Karpas-422 (cell line): ENCODE data around the gene VRTN. TPM values are rescaled to one million over a fixed set of nuclear protein-coding genes. Genes with fewer than 3 reads are reported as not detected.
A peak's percentile ranks its signal among the peaks of the same experiment; 100 is the strongest.

ENCODE experiments used
- DNase-seq: peaks from one replicate; pipeline ENCODE4 v3.0.0-alpha.2; 2015
- H2AFZ ChIP-seq: fragments of 200-600 bp; sonication (generic); 2 replicates; pipeline ENCODE4 v1.6.1; 2014; ENCODE audit warnings: antibody characterized with exemption, low read length, mixed read lengths
- H3K27ac ChIP-seq: fragments of 200-600 bp; sonication (generic); 2 replicates; pipeline ENCODE4 v1.5.1; 2014; ENCODE audit warnings: mild to moderate bottlenecking, low read length, moderate library complexity
- H3K27me3 ChIP-seq: fragments of 200-600 bp; sonication (generic); 2 replicates; pipeline ENCODE4 v1.6.1; 2014; ENCODE audit warnings: low read length, mixed read lengths
- H3K36me3 ChIP-seq: fragments of 200-600 bp; sonication (generic); 2 replicates; pipeline ENCODE4 v1.6.1; 2014; ENCODE audit warnings: low read length, mixed read lengths; ENCODE audit not compliant: insufficient read depth
- H3K4me1 ChIP-seq: fragments of 200-600 bp; sonication (generic); 2 replicates; pipeline ENCODE4 v1.6.1; 2014; ENCODE audit warnings: mild to moderate bottlenecking, low read length, mixed read lengths
- H3K4me2 ChIP-seq: fragments of 200-600 bp; sonication (generic); 2 replicates; pipeline ENCODE4 v1.6.1; 2014; ENCODE audit warnings: low read length, low read depth, mild to moderate bottlenecking; ENCODE audit not compliant: poor library complexity, severe bottlenecking
- H3K4me3 ChIP-seq: fragments of 200-600 bp; sonication (generic); 2 replicates; pipeline ENCODE4 v1.5.1; 2014; ENCODE audit warnings: mild to moderate bottlenecking, antibody characterized with exemption, low read length, mixed read lengths
- H3K79me2 ChIP-seq: fragments of 200-600 bp; sonication (generic); 2 replicates; pipeline ENCODE4 v1.6.1; 2014; ENCODE audit warnings: mild to moderate bottlenecking, low read length, mixed read lengths
- H3K9ac ChIP-seq: fragments of 200-600 bp; sonication (generic); 2 replicates; pipeline ENCODE4 v1.6.0; 2014; ENCODE audit warnings: low read length
- H3K9me2 ChIP-seq: fragments of 200-600 bp; sonication (generic), shearing (Covaris generic); replicated peaks from 2 replicates; pipeline ENCODE4 v1.6.0; 2014; ENCODE audit warnings: mild to moderate bottlenecking, low read length, moderate library complexity; ENCODE audit not compliant: insufficient read depth
- H3K9me3 ChIP-seq: fragments of 300-700, 200-600 bp; sonication (generic); 2 replicates; pipeline ENCODE4 v1.6.1; 2014; ENCODE audit warnings: low read length, mixed read lengths
- H4K20me1 ChIP-seq: fragments of 200-600 bp; sonication (generic); 2 replicates; pipeline ENCODE4 v1.6.1; 2014; ENCODE audit warnings: mild to moderate bottlenecking, antibody characterized with exemption, low read length, low read depth; ENCODE audit not compliant: insufficient read depth
- total RNA-seq: library from RNA; depleted of rRNA; stranded (reverse); fragments of >200 nt; shearing (Covaris generic); gene quantifications from 2 replicates; pipeline ENCODE4 v1.2.3, GENCODE V29; 2014; ENCODE audit warnings: low replicate concordance

VRTN gene
- total RNA-seq, 1 experiment from 2014 or later: not detected

- no peak overlapping the region for H3K27ac ChIP-seq
- H3K79me2 ChIP-seq: no peaks in the 10 kb centered on the region
- no peaks in the 10 kb centered on the region for H3K9me3 ChIP-seq
- no peaks in the 10 kb centered on the region for H3K9me2 ChIP-seq
- no peaks in the 10 kb centered on the region for H3K27me3 ChIP-seq
- H2AFZ ChIP-seq: no peak overlapping the region
- H3K9ac ChIP-seq: no peak overlapping the region
- H3K36me3 ChIP-seq: no peaks in the 10 kb centered on the region
- no peak overlapping the region for H3K4me2 ChIP-seq
- DNase-seq: no peak
- no peak overlapping the region for H3K4me3 ChIP-seq
- no peaks in the 10 kb centered on the region for H4K20me1 ChIP-seq
- no peaks in the 10 kb centered on the region for H3K4me1 ChIP-seq
Measured at GRCh38 chr14:74333909-74334308, 14.4 kb upstream of the VRTN start.

- no peaks in the 10 kb centered on the region for H3K79me2 ChIP-seq
- H3K4me1 ChIP-seq: no peaks in the 10 kb centered on the region
- no peaks in the 10 kb centered on the region for H3K36me3 ChIP-seq
- H3K9me3 ChIP-seq: no peaks in the 10 kb centered on the region
- no peak overlapping the region for H3K27ac ChIP-seq
- H2AFZ ChIP-seq: no peak overlapping the region
- no peak overlapping the region for H3K9ac ChIP-seq
- H3K27me3 ChIP-seq: no peaks in the 10 kb centered on the region
- H3K4me3 ChIP-seq: no peak overlapping the region
- no peak overlapping the region for H3K4me2 ChIP-seq
- H3K9me2 ChIP-seq: no peaks in the 10 kb centered on the region
- H4K20me1 ChIP-seq: no peaks in the 10 kb centered on the region
- no peak for DNase-seq
Measured at GRCh38 chr14:74346341-74346740, 1.9 kb upstream of the VRTN start.

- no peaks in the 10 kb centered on the region for H3K9me3 ChIP-seq
Measured at GRCh38 chr14:74347097-74347794, 1.0 kb upstream of the VRTN start.

GRCh38 chr14:74347795-74348100, 523 bp upstream of the VRTN start:
- Histone ChIP-seq H2AFZ (no peak overlapping the region), H4K20me1 (no peaks in the 10 kb centered on the region), H3K4me2 (no peak overlapping the region), H3K9ac (no peak overlapping the region), H3K79me2 (no peaks in the 10 kb centered on the region), H3K4me1 (no peaks in the 10 kb centered on the region), H3K9me2 (no peaks in the 10 kb centered on the region), H3K27ac (no peak overlapping the region), H3K27me3 (no peaks in the 10 kb centered on the region), H3K9me3 (no peaks in the 10 kb centered on the region), H3K36me3 (no peaks in the 10 kb centered on the region), H3K4me3 (no peak overlapping the region)
- peak; percentile 38 for DNase-seq

More at GRCh38 chr14:74347097-74347794, 1.0 kb upstream of the VRTN start:
- H3K27ac ChIP-seq: no peak overlapping the region
- H3K36me3 ChIP-seq: no peaks in the 10 kb centered on the region
- no peak overlapping the region for H3K4me3 ChIP-seq
- no peaks in the 10 kb centered on the region for H3K27me3 ChIP-seq
- no peaks in the 10 kb centered on the region for H3K79me2 ChIP-seq
- no peaks in the 10 kb centered on the region for H4K20me1 ChIP-seq
- H3K9me2 ChIP-seq: no peaks in the 10 kb centered on the region
- no peak overlapping the region for H3K4me2 ChIP-seq
- H3K4me1 ChIP-seq: no peaks in the 10 kb centered on the region
- H3K9ac ChIP-seq: no peak overlapping the region
- H2AFZ ChIP-seq: no peak overlapping the region
- DNase-seq: no peak

GRCh38 chr14:74348735-74349463, 628 bp downstream of the VRTN start:
- Histone ChIP-seq H3K4me3 (no peak overlapping the region), H3K4me1 (no peaks in the 10 kb centered on the region), H3K9me3 (no peaks in the 10 kb centered on the region), H3K79me2 (no peaks in the 10 kb centered on the region), H3K9ac (no peak overlapping the region), H3K27me3 (no peaks in the 10 kb centered on the region), H3K4me2 (no peak overlapping the region), H2AFZ (no peak overlapping the region), H3K27ac (no peak overlapping the region), H3K36me3 (no peaks in the 10 kb centered on the region), H3K9me2 (no peaks in the 10 kb centered on the region), H4K20me1 (no peaks in the 10 kb centered on the region)
- DNase-seq: no peak

- no peak overlapping the region for H3K9ac ChIP-seq
- no peak overlapping the region for H3K27ac ChIP-seq
Measured at GRCh38 chr14:74349757-74350156, 1.5 kb downstream of the VRTN start.

GRCh38 chr14:74350211-74350927, 2.1 kb downstream of the VRTN start:
- no peak overlapping the region for H3K4me2 ChIP-seq
- no peak overlapping the region for H3K27ac ChIP-seq

More at GRCh38 chr14:74349757-74350156, 1.5 kb downstream of the VRTN start:
- no peak overlapping the region for H2AFZ ChIP-seq
- H3K4me2 ChIP-seq: no peak overlapping the region
- H3K4me1 ChIP-seq: no peaks in the 10 kb centered on the region
- no peaks in the 10 kb centered on the region for H3K27me3 ChIP-seq
- no peaks in the 10 kb centered on the region for H3K9me3 ChIP-seq
- H3K4me3 ChIP-seq: no peak overlapping the region
- H3K79me2 ChIP-seq: no peaks in the 10 kb centered on the region
- H3K36me3 ChIP-seq: no peaks in the 10 kb centered on the region
- H4K20me1 ChIP-seq: no peaks in the 10 kb centered on the region
- DNase-seq: no peak
- no peaks in the 10 kb centered on the region for H3K9me2 ChIP-seq

GRCh38 chr14:74350928-74351323, 2.7 kb downstream of the VRTN start:
- Histone ChIP-seq H3K27ac (no peak overlapping the region), H3K4me2 (no peak overlapping the region), H3K36me3 (no peaks in the 10 kb centered on the region), H3K9me2 (no peaks in the 10 kb centered on the region), H2AFZ (no peak overlapping the region), H3K9me3 (no peaks in the 10 kb centered on the region), H4K20me1 (no peaks in the 10 kb centered on the region), H3K27me3 (no peaks in the 10 kb centered on the region), H3K4me1 (no peaks in the 10 kb centered on the region), H3K4me3 (no peak overlapping the region), H3K79me2 (no peaks in the 10 kb centered on the region), H3K9ac (no peak overlapping the region)
- DNase-seq: no peak

More at GRCh38 chr14:74350211-74350927, 2.1 kb downstream of the VRTN start:
- Histone ChIP-seq H3K4me1 (no peaks in the 10 kb centered on the region), H3K36me3 (no peaks in the 10 kb centered on the region), H3K9ac (no peak overlapping the region), H3K9me2 (no peaks in the 10 kb centered on the region), H2AFZ (no peak overlapping the region), H3K9me3 (no peaks in the 10 kb centered on the region), H4K20me1 (no peaks in the 10 kb centered on the region), H3K27me3 (no peaks in the 10 kb centered on the region), H3K4me3 (no peak overlapping the region), H3K79me2 (no peaks in the 10 kb centered on the region)
- DNase-seq: no peak
